Hepatic stellate cell (primary cell): Measurements from ENCODE around the gene FRAS1.
A peak's percentile ranks its signal among the peaks of the same experiment; 100 is the strongest.
"Not testable (repeated sequence)": the region's sequence is repeated elsewhere in the genome, so short reads cannot be mapped to it uniquely, and the experiment has no call there.

ENCODE experiments used
- DNase-seq: peaks from one replicate; pipeline ENCODE4 v3.0.0; 2011; ENCODE audit warnings: low spot score

FRAS1 gene

DNA sequence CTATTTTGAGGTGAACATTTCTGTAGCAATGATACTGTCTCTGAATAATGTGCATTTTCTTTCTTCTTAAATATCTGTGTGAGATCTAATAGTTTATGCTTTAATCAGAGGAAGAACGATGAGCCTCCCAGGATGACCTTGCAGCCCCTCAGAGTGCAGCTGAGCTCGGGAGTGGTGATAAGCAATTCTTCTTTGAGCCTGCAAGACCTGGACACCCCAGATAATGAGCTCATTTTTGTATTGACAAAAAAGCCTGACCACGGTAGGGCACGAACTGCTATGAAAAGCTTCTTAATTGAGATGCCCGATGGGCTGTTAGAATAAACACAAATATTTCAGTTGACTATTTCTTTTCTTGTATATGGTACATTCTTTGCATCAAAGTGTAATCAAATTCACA, 389.5 kb downstream of the FRAS1 start:
- DNase-seq = no peak

DNA sequence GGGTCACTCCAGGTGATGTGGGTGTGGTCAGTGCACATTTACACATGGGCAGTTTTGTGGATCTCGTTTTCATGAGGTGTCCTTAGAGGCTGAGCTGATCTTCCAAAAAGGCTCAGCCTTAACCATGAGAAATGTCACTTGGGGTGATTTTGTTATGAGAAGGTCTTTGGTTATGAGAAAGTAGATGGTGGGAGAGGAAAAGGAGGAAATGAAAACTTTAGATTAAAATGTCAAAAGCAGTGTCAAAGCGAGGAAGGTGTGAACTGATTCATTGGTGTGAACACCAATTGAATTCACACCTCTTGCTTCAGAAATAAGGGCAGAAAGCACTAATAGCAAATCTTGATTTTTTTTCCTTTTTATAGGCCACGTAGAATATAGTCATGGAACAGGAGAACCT, 394.3 kb downstream of the FRAS1 start:
- no peak for DNase-seq

DNA sequence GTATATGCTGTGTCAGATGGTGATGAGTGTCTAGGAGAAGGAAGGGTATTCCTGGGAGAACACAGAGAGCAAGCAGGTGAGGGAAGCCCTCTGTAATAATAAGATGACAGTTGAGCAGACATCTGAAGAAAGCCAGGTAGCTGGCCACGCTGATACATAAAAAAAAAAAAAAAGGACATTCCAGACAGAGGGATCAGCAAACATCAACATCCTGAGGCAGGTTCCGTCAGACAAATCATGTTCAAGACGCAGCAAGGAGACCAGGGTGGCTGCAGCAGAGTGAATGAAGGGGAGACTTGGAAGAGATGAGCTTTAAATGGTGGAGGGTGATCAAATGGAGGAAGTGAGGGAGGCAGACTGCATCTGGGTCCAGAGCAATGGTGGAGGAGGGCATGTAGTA, 396.9 kb downstream of the FRAS1 start:
- DNase-seq = no peak

DNA sequence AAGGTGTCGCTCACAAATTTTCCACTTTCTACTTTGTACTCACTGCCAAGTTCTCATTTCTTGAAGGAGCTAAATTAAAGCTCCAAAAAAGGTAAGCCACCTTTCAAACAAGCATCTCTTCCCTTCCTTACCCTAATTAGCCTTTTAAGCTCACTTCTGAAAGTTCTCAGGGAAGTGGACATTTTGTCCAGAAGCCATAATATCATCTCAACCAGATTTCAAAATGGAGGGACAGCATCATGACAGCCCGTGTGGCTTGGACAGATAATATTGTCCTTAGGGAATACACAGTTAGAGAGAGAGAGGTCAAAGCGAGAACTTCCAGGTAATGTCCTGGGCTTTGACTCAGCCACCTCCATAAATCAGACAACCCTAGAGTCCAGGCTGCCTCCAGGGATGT, 400.6 kb downstream of the FRAS1 start:
- no peak for DNase-seq

DNA sequence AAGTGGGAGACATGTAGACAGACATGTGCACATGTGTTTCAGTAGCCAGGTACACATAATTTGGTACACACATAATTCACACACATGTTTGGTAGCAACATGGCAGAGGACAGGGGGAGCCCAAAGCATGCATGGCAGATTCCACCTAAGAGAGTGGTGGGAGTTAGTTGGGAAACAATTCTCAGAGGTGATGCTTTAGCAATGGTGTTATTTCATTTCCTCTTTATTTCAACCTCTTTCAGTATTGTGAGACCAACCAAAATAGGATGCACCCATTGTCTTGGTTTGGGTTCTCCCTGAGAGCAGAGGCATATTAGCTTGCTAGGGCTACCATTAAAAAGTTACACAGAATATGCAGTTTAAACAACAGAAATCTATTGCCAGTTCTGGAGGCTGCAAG, 402.2 kb downstream of the FRAS1 start:
- no peak for DNase-seq

DNA sequence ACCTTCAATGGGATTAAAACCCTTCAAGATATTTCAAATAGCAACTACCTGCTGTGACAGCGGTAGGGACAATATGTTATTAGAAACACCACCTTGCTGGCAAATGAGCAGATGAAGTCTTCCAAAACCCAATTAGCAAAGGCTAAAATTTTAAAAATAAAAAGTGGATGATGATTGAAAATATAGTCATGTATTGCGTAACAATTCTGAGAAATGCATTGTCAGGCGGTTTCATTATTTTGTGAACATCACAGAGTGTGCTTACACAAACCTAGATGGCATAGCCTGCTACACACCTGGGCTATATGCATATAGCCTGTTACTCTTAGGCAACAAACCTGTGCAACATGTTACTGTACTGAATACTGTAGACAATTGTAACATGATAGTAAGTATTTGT, 403.2 kb downstream of the FRAS1 start:
- no peak for DNase-seq

DNA sequence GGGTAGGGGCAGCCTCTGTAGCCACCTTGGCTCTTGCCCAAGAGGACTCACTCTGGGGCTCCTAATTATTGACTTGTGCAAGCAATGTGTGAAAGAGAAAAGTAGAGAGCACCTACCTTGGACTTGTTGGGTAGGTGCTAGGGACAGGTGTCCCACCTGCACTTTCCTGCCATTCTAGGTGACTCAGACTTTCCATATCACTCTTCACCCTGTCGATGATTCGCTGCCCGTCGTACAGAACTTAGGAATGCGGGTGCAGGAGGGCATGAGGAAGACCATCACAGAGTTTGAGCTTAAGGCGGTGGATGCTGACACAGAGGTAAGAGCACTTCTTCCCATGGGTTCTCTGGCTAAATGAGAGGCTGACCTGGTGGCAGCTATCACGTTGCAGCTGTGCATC, 407.1 kb downstream of the FRAS1 start:
- no peak for DNase-seq

DNA sequence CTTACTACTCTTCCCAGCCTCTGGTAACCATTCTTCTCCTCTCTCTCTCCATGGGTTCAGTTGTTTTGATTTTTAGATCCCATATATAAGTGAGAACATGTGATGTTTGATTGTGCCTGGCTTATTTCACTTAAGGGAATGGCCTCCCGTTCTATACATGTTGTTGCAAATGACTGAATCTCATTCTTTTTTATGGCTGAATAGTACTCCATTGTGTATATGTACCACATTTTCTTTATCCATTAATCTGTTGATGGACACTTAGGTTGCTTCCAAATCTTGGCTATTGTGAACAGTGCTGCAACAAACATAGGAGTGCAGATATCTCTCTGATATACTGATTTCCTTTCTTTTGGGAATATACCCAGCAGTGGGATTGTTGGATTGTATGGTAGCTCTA, 410.1 kb downstream of the FRAS1 start:
- not testable (repeated sequence) for DNase-seq

DNA sequence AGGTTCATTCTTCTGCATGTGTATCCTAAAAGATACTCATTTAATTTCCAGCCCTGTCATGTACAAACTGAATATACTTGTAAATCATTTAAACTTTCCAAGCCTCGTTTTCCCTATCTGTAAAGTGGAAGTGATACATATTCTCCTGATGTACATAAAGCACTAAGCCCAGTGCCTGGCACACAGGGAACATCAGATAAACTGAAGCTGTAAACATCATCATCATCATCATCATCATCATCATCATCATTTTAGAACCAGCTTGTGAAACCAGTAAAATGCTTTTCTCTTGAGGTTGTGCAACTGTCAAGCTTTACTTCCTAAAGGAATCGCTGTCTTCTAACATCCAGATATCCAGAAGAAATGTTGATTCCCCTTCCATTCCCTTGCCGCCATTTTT, 411.1 kb downstream of the FRAS1 start:
- DNase-seq = no peak

DNA sequence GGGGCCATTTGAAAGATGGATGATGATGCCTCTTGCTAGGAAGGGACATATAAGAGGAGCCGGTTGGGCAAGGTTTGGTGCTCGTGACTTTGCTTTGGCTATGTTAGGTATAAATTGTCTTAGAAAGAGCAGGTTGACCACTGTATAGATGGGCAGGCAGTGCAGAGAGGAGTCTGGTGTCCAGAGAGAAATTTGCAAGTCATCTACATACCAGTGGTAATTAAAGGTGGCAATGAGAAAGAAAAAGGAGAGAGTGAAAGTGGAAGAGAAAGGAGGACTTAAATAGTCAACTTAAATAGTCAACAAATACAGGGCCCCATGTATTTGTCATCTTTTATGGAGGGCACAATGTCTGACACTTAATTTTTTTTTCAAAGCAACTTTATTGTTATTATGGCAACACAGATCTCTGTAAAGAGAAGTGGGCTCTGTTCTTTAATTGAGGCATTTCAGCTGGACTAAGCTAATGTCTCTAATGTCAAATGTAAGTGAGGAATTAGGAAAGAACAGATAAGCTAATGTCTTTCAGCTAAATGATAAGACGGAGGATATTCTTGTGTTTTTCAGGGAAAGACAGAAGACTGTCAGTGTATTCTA, 419.1 kb downstream of the FRAS1 start:
- DNase-seq = no peak

DNA sequence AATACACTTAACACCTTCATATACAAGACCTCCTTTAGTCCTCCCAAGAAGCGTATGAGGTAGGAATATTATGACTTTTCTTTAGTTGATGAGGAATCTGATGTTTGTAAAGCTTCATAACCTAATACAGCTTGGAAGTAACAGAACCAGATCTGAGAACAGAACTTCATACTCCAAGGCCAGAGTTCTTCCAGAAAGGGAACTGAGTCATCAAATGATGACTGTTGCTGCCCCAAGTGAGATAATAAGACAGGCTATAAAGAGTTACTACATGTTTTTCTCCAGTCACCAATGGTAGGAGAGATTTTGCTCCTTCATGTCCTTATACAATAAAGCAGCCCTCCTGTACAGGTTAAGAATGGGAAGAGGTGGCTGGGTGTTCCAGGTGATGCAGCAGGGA, 420.2 kb downstream of the FRAS1 start:
- DNase-seq = no peak

DNA sequence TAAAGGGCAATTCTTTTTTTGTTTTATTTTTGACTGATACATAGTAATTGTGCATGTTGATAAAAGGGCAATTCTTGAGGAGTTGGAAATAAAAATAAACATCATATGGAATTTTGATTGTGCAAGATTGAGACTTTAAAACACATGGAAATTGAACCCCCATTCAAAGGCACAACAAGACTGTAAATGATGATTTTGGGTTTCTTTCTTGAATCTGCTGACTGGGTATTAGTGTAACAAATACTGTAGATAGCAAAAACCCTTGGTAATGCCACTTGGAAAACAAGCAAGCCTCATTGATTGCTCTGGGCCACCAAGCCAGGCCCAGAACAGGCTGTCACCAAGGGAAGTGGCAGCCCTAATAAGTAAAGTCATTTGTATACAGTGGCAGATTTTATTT, 421.4 kb downstream of the FRAS1 start:
- DNase-seq = no peak

DNA sequence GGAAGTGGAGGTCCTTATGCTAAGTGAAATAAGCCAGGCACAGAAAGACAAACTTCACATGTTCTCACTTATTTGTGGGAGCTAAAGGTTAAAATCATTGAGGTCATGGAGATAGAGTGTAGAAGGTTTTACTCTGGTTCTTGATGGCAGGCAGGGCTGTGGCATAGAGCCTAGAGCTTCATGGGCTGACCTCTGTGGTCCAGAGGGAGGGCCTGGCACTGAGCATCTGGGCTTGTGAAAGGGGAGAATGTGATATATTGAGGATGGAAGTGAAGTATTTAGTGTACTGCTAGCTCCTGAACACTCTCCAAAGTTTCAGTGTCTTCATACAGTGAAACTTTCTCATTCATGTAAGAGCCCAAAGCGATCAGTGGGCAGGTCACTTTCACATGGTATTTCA, 423.2 kb downstream of the FRAS1 start:
- no peak for DNase-seq

DNA sequence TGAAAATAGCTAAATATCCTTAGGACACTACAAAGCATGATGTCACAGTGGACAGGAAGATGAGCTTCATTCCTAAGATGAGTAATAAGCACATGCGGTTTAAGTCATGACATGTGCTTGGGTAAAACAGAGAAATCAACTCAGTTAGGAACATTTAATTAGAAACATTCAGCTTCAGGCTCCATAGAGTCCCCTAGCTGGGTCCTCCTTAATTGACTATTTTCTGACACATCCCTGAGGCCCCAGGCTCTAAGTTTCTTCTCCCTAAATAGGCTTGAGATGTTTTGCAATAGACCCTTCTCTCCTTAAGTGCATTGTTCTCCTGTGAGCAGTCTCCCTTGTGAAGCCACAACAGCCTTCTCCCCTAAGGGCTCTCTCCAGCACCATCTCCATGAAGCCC, 424.1 kb downstream of the FRAS1 start:
- peak; percentile 3 for DNase-seq

DNA sequence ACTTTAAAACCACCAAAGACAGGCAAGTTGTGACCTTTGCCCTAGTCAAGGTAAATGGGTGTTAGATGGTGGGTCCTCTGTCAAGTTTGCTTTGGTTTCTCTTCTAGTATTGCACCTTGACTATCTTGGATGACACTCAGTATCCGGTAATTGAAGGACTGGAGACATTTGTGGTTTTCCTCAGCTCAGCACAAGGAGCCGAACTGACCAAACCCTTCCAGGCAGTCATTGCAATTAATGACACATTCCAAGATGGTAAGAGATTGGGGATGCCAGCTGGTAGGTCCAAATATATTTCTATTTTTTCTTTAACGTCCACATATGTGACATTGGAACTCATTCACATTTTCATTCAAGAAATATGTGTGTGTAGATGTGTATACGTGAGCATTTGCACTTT, 425.2 kb downstream of the FRAS1 start:
- no peak for DNase-seq

DNA sequence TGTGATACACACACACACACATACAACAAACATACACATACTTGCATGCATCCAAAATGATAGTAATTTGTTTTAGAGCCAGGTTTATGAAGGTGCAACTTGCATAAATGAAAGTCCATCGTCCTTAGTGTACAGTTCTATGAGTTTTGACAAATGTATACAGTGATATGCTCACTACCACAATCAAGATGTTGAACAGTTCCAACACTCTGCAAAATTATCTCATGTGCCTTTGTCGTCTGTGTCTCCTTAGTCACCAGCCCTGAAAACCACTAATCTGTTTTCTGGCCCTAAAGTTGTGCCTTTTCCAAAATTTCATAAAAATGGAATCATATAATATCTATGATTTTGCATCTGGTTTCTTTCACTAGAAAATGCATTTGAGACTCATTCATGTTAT, 426.7 kb downstream of the FRAS1 start:
- DNase-seq = no peak

DNA sequence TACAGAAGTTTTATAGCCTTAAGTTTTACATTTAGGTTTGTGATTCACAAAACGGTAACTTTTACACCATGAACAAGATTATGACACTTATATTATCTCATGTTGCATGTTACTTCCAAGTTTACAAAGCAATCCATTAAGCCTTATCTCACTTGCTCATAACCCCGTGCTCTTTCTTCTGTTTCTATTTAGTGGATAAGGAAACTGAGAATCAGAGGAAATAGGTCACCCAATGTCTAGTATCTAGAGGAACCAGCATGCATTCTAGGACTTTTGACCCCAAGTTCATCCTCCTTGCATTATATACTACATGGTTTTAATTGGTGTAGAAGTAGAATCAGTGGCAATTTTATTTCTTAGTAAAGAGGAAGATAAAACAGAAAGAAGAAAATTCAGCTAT, 427.5 kb downstream of the FRAS1 start:
- DNase-seq = no peak

DNA sequence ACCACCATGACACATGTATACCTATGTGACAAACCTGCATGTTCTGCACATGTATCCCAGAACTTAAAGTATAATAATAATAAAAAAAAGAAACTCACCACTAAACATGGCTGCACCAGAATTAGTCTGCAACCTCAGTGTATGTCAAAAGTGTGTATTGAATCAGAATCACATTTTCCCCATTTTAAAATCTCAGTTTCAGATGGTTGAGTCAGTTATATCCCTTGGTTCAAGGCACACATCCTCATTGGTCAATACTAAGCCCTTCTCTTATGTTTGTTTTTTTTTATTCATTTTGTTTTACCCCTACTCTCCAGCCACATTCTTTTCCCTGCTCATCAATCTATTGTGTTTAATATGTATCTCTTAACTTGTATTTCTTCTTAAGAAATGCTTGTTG, 436.6 kb downstream of the FRAS1 start:
- no peak for DNase-seq

DNA sequence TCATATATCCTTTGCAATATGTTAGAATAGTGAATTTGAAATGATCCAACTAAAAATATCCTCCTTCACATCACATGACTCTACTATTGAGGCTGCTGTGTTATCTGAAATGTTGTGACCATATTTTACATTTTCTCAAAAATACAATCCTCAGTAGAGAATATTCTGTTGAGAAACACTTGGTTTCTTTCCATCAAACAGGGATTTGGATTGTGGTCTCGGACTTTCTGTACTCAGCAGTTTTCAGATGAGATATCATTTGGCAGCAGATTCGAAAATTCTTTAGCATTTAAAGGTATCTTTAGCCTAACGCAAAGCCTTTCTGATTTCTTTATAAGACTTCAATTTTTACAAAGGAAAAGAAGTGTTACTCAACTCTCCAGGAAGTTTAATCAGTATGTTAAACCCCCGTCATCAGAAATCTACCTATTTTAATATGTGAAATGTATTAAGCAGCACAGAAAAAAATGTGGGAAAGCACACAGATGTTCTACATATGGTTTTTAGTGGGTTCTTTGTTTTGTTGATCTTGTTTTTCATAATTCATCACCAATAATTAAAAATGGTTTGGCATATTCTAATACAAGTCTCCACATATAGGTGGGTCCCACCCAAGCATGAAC, 439.0 kb downstream of the FRAS1 start:
- no peak for DNase-seq

DNA sequence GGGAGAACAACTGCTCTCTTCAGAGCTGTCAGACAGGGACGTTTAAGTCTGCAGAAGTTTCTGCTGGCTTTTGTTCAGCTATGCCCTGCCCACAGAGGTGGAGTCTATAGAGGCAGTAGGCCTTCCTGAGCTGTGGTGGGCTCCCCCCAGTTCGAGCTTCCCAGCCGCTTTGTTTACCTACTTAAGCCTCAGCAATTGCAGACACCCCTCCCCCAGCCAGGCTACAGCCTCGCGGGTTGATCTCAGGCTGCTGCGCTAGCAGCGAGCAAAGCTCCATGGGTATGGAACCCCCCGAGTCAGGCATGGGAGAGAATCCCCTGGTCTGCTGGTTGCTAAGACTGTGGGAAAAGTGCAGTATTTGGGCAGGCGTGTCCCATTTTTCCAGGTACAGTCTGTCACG, 449.1 kb downstream of the FRAS1 start:
- not testable (repeated sequence) for DNase-seq

DNA sequence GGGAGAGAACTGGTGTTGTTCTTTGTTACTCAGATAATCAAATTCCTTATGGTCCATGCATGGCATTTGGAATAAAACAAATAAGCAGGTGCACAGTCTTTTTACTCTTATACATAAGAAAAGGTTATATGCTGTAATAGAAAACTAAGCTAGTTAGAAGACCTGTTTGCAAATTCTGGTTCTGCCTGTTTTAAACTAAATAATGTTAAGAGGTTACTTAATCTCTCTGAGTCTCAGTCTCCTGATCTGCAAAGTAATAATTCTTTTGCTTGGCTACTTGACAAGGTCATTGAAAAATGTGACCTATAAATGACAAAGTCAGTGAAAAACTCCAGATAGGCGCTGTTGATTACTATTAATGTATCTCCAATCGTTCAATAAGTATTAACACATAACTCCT, 451.9 kb downstream of the FRAS1 start:
- no peak for DNase-seq

DNA sequence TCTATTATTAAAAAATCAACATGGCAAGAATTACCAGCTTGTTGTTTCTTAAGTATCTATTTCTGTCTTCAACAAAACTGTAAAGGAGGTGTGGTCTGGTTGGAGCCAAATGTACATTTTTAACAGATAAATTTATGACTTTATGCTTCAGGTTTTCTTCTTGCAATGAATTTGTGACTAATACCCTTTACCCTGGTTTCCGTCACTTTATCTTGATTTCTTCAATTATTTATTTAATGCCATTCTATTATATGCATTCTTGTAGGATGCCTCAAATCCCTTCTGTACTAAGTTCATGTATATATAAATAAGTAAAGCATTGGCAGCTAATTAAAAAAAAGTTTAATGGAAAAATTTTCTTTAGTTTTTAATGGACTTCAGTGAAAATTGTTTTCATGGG, 453.0 kb downstream of the FRAS1 start:
- no peak for DNase-seq

DNA sequence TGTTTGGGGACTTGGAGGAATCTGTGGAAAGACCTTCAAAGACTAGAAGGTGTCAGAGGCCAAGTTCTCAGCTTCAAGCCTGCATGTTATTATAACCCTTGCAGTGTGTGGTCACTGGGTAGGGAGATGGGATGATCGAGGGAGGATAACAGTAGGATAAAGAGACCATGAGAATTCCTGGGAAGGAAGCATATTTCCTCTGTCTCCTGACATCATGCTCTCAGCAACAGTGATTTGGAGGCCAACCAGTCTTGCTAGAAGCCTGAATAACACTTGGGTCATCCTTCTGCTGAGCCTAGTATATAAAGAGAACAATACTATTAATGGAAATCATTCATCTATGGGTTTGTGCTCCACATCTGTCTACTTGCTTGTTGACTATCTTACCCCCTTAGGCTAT, 453.6 kb downstream of the FRAS1 start:
- no peak for DNase-seq

DNA sequence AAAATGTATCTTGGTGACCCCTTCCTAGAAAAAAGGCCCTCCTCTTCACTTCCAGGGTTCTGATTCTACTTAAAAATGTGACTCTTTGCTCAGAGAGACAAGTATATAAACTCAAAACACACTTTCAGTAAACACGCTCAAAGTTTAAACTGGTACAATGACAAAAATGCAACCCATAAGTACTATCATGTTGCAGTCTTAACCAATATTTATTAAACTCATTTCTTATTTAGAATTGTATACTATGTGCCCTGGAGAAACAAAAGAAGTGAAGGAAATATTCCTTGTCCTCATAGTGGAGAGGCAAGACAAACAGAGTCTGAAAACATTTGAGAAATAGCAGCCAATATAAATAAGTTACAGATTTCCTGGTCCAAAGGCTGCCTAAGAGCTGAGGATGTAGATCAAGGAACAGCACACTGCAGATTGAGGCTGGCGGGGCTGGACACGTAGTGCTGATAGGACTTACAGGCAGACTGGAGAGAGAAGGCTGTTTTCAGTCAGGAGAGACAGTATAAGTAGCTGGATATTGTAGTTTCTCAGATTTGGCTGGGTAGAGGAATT, 455.3 kb downstream of the FRAS1 start:
- DNase-seq = no peak
